GDM1 (cell line): ENCODE data around the gene CD3E.
A peak's percentile ranks its signal among the peaks of the same experiment; 100 is the strongest.
"Not testable (repeated sequence)": the region's sequence is repeated elsewhere in the genome, so short reads cannot be mapped to it uniquely, and the experiment has no call there.

Experiments
- DNase-seq: peaks from one replicate; lab custom pipeline; 2025; lab: John Stamatoyannopoulos, UW

CD3E gene

DNA sequence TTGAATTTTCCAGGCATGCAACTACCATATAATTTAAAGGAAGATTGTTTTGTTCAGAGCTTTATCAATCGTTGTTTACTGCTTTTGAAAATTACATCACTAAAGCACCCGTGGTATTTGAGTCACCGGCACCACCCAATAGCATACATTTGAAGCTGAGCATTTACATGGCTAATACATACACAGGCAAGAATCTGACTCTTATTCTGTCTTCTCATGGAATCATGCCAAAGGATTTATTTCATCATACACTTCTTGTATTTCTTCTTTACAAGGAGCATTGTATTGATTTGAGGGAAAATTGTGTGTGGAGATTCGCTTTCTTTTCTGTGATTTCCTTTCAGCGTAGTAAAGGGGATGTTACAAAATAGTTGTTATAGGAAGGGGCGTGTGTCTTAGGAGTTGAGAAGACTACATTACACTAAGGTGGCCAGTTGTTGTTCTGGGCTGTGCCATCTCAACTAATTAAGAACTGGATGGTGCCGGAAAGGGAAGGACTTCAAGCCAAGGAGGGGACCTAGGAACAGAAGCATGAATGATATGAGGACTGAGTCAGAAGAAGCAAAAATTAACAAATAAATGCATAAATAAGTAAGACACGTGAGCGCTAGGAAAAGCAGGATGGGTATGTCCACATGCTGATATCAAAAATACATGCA lies 12.9 kb upstream of the CD3E start:
- DNase-seq = no peak

DNA sequence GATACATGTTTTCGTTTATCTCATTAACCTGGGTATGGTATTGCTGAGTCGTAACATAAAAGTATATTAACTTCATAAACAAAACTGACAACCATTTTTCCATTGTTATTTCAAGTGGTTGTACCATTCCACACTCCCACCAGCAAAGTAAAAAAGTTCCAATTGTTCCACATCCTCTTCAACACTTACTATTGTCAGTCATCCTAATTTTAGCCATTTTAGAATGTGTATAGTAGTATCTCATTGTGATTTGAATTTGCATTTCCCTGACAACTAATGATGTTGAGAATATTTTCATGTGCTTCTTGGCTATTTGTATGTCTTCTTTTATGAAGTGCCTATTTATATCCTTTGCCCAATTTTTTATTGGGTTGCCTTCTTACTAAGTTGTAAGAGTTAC lies 10.5 kb upstream of the CD3E start:
- no peak for DNase-seq

DNA sequence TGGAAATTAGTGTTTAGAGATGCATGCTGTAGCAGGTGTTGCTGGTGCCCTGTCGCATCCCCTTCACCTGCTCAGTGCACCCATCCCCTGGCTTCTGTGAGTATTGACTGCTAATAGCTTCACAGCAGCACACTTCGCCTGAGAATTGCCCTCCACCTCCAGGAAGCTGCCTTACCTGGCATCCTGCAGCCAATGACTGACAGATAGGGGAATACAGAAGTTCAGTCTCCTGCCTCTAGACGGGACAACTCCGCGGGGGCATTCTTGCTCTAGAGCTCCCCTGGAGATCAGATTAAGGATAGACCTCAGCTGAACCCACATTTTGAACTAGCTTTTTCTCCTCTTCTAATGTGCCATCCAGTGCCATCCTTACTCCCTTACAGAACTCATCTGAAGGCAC lies 9.3 kb upstream of the CD3E start:
- no peak for DNase-seq

DNA sequence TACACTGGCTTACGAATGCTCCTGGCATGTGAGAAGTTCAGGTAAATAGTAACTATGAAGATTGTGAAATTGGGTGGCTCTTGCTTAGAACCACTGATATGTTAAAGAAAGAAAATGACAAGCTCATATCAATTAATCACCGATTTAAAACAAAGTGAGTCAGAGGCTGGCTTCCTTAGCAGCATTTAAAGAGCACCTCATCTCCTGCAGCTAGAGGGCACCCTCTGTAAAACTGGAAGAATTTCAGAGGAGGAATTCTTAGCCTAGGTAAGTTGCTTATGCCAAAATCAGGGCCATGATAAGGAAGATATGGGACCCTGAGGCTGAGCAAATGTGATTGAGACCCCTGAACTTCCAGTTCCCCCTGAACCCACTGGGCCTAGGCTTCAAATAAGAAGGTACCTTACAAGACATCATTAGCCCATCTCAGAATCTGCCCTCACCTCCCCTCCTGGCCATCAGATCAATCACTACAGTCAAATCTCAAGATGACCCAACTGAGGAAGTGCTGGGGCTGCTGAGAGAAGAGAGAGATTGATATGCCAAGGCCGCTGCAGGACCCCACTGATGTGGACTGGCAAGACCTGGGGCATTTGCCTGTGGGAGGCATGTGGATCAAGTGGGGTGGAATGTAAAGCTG lies 8.6 kb upstream of the CD3E start:
- DNase-seq = peak; percentile 23

DNA sequence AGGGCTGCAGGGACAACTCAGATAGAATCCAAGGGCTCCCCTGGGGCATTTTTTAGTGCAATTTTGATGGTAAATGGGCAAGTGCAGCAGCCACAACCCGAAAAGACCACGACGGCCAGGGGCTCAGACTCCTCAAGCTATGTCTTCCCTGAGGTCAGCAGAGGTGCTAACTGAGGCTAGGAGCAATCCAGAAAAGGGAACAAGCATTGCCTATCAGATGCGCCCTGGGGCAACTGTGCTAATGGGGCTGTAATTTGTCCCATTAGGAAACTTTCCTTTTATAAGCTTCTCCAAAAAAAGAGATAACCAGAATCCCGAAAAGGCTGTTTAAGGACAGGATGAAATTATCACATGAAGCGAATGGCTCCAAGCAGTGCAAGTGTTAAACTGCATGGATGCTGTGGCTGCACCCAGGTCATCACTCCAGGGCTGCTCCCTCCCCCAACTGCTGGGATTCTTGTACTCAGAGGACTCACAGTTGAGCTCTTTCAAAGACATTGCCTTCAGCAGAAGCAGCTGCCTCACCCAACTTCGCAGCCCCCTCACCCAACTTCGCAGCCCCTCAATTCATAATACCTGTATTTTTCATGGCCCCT lies 2.8 kb upstream of the CD3E start:
- DNase-seq = no peak

DNA sequence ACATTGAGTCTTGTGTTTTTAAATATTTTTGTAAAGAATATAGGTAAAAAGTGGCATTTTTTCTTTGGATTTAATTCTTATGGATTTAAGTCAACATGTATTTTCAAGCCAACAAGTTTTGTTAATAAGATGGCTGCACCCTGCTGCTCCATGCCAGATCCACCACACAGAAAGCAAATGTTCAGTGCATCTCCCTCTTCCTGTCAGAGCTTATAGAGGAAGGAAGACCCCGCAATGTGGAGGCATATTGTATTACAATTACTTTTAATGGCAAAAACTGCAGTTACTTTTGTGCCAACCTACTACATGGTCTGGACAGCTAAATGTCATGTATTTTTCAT lies 333 bp upstream of the CD3E start:
- no peak for DNase-seq

DNA sequence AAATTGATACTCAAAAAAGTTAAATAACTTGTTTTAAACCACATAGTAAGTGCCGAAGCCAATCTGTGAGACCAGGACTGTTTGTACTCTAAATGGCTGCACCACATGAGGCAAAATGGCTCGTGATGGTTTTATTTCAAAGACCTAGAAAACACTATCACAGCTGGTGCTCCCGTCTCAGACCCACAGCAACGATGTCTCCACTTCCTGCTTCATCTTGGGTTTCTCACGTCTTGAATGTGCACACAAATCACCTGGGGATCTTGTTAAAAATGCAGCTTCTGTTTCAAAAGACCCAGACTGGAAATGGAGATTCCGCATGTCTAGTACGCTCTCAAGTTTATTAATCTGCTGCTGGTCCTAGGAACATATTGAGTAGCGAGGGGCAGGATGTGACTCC lies 1.2 kb downstream of the CD3E start:
- no peak for DNase-seq

DNA sequence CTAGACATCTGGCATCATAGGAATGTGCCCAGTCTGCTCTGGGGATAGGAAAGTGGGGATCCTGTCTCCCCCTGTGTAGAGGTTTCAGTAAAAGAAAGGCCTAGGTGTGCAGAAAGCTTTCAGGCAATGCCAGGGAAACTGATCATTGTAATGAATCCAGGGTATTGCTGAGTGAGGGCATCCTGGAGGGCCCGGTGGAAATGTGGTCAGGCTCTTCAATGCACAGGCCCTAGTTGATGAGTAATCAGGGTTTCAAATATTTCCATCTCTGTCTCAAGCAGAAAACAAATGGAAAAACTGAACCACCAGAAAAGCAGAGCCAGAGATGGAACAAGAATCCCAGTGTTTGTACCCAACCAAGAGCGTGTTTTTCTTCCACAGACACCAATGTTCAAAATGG lies 2.0 kb downstream of the CD3E start:
- no peak for DNase-seq

DNA sequence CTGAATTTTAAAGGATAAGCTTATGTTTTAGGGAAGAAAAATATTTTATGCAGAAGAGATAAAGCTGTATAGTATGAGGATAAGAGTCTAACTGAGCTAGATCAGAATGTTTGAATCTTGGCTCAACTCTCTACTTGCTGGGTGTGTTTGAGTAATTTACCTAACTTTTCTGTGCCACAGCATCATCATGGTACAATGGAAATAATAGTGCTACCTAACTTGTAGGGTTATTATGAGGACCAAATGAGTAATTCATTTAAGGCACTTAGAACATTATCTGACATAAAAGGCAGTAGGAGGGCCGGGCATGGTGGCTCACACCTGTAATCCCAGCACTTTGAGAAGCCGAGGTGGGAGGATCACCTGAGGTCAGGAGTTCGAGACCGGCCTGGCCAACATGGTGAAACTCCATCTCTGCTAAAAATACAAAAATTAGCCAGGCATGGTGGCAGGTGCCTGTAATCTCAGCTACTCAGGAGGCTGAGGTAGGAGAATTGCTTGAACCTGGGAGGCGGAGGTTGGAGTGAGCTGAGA lies 4.5 kb downstream of the CD3E start:
- not testable (repeated sequence) for DNase-seq

DNA sequence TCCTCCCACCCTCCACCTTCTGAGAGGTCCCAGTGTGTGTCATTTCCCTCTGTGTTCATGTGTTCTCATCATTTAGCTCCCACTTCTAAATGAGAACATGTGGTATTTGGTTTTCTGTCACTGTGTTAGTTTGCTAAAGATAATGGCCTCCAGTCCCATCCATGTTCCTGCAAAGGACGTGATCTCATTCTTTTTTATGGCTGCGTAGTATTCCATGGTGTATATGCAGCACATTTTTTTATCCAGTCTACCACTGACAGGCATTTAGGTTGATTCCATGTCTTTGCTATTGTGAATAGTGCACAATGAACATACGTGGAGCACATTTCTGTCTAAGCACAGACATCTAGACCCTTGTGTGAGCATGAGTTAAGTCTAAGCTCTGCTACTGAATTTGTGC lies 5.7 kb downstream of the CD3E start:
- no peak for DNase-seq

DNA sequence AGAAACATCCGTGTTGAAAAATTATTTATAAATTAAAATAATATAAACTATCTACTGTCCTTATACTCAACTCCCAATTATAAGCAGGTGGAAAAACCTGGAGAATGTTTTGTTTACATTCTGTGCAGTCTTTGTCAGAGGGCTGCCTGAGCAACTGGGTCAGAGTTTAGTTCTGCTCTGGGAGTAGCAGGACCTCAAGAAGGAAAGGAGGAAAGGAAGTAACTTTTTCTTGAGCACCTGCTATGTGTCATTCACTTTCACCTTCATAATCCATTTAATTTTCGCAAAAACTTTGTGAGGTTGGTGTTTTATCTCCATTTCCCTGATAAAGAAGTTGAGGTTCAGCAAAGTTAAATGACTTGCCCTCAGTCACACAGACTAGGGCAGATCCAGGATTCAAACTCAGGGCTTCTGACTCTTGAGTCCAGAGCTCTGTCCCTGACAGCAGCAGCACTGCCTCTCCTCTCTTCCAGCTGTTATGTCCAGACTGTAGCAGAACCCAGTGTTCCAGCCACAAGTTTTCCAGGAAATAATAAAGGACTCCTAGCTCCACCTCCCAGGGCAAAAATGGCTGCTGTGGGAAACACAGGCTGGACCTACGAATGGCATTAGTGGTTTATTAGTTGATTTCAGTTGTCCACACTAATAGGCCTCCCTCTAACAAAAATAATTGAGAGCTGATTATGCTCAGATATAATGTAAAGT lies 6.4 kb downstream of the CD3E start:
- no peak for DNase-seq

DNA sequence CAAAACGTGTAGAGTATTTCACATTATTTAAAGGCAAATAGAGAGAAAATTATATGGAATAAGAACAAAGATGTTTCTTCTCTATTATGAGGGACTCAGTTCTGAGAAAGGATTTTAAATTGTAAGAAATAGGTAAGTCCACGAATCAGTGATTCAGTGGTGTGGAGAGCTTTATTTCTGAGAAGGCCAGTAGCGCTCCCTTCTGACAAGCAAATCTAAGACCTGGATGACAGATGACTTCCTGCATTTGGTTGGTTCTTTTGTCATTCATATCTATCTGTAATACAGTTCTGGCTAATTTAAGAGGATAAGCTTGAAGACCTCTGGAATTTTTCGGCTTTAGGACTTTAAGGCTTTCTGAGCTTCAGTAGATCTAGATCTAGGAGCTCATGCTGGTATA lies 7.0 kb downstream of the CD3E start:
- no peak for DNase-seq

DNA sequence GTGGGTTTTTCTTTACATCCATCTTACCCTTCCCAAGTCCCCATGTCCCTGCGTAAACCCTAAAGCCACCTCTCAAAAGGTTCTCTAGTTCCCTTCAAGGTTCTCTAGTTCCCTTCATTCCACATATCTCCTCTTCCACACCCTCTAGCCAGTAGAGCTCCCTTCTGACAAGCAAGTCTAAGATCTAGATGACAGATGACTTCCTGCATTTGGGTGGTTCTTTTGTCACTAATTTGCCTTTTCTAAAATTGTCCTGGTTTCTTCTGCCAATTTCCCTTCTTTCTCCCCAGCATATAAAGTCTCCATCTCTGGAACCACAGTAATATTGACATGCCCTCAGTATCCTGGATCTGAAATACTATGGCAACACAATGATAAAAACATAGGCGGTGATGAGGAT lies 7.8 kb downstream of the CD3E start:
- no peak for DNase-seq

DNA sequence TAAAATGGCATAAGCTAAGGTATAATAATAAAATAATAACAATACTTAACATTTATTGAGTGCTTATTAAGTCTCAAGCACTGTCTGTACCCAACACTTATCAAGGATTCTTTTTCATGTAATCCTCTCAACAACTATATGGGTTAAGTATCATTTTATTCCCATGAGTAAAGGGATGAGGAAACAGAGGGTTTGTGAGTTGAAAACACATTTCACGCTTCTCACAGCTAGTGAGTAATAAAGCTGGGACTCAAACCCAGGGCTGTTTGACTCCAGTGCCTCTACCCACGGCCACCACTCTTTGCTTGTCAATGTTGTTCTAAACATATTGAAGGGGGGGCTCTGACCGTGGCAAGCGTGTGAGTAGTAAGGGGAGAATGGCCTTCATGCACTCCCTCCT lies 8.7 kb downstream of the CD3E start:
- DNase-seq = no peak

DNA sequence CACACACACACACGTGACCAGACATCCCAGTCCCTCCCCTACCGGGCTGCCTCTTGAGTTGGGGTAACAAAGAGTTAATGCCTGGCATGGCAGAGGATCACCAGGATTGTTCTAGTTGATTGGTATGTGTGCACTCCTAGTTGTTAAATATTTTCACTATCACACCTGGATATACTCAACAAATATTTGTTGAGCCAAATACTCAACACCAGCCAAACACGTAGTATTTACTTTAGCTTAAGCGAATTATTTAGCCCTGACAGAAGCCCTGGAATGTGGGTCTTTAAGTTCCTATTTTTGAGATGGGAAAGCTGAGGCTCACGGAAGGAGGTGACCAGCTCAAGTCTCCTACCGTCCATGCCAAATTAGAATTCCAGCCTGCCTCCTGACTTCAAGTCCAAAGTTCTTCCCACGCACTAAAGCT lies 10.5 kb downstream of the CD3E start:
- DNase-seq = no peak

DNA sequence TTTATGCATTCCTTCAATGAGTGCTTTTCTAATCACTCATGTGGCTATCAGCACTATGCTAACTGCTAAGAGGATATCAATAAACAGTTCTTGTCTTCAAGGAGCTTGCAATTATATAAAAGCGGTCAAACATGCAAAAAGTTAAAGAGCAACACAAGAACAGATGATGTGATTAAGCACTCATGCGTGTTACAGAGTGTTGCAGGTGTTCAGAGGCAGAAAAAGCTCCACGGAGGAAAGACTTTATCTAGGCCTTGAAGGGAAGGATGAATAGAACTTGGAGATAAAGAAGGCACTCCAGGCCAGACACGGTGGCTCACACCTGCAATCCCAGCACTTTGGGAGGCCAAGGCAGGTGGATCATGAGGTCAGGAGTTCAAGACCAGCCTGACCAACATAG lies 13.6 kb downstream of the CD3E start:
- DNase-seq = no peak

DNA sequence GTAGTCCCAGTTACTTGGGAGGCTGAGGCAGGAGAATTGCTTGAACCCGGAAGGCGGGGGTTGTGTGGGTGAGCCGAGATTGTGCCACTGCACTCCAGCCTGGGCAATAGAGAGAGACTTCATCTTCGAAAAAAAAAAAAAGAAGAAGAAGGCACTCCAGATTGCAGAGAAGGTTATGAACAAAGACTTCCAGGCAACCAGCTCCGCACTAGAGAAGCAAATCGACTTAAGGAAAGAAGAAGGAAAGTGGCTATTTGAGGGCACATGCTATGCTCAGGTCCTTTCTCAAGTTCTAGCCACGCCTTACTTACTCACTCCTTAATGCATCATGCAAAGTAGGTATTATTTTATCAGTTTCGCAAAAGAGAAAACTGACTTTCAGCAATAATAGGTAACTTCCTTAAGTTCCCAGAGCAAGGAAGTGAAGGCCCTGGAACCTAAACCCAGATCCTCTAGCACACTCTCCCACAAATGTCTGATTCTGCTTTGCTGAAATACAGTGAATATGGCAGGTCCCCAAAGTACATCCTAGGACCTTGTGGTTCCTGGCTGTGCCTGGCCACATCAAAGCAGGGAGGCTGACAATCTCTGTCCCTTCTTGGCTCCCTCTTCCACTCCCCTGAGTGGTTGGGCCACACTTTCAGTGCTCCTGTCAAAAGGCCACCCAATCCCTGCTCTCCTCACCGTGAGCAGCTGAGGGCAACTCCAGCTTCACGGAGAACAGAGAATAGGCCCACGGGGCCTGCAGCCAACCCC lies 14.2 kb downstream of the CD3E start:
- no peak for DNase-seq

DNA sequence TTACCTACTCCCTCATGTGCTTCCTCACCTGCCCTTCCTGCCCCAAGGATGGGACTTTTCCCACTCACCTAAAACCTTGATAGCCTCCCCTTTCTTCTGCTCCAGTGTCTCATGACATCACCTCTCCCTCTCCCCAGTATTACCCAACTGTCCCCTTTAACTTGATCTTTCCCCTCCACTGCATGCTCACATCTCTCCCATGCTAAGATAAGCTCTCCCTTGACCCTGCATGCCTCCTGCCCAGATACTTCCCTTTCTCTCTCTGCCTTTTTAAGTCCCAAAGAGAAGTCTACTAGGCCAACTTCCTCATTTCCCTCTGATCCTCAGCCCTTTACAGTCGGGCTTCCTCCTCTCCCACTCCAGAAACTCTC lies 14.8 kb downstream of the CD3E start:
- peak; percentile 71 for DNase-seq

DNA sequence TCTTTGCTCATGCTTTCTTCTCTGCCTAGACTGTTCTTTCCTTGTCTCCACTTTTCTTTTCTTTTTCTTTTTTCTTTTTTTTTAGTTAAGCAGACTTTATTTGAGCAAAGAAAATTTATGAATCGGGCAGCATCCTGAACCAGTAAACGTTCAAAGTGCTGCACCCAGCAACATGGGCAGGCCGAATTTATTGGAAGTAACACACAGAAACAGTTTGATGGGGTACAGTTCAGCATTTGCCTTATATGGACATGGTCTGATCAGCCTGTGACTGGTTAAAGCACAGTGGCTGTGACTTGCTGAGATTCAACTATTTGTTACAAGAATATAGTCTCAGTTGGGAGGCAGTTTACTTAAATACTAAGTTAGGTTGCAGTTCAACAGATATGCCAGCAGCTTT lies 16.0 kb downstream of the CD3E start:
- DNase-seq = no peak

DNA sequence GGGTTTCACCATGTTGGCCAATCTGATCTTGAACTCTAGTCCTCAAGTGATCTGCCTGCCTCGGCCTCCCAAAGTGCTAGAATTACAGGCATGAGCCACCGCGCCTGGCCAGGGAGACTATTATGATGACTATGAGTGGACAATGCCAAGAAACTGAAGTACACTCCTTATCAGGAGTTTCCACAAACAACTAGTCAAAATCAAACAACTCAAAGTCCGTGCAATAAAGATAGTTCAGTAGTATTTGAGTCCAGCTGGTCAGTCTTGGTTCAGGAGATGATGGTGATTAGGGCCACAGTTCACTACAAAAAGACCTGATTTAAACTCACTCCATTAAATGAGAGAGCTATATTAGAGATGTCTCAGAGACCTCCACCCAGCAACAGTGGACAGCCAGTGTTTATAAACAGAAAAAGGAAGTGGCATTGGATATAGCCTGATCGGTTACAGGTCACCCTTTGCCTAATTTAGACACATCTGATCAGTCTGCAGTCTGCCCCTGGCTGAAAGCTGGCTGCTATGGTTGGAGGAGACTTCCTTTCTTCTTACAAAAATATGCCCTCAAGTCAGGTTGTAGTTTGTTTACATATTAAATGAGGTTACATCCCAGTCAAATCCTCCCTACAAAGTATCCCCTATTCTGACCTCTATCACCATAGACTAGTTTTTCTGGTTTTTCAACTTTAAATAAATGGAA lies 17.0 kb downstream of the CD3E start:
- no peak for DNase-seq

DNA sequence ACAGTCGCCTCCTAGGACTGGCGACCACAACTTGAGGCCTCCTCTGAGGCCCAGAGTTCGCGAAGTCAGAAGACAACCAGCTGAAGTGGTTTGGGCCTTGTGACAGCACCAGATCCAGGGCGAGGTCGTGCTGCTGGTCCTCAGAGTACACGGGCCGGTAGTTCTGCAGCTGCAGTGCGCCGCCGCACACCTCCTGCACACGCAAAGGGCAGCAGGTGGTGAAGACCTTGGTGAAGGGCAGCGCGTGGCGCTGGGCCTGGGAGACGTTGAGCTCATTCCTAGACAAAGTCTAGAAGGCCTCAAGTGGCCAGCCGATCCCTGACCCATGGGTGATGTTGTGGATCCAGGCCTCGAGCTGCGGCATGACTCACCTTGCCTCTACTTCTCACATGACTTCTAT lies 18.2 kb downstream of the CD3E start:
- DNase-seq = no peak

DNA sequence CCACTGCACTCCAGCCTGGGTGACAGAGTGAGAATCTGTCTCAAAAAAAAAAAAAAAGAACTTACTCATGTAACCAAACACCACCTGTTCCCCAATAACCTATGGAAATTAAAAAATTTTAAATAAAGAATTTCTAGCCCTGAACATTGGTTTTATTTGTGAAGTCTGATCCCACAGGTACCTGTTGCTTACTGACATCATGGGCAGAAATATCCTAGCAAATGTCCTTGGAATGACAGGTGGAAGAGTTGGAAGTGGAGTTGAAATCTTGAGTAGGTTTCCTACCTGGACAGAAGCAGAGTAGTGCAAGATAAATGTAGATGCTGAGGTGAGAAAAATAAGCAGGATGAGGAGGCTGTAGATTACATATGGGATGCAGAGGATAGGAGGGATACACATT lies 20.8 kb downstream of the CD3E start:
- no peak for DNase-seq
